ENCODE results near the gene RAB34. TPM values are rescaled to one million over a fixed set of nuclear protein-coding genes. Genes with fewer than 3 reads are reported as not detected.

The RAB34 gene
- total RNA-seq, 4 donors from 2014 or later: 185 to 219 (median 196) TPM

DNA sequence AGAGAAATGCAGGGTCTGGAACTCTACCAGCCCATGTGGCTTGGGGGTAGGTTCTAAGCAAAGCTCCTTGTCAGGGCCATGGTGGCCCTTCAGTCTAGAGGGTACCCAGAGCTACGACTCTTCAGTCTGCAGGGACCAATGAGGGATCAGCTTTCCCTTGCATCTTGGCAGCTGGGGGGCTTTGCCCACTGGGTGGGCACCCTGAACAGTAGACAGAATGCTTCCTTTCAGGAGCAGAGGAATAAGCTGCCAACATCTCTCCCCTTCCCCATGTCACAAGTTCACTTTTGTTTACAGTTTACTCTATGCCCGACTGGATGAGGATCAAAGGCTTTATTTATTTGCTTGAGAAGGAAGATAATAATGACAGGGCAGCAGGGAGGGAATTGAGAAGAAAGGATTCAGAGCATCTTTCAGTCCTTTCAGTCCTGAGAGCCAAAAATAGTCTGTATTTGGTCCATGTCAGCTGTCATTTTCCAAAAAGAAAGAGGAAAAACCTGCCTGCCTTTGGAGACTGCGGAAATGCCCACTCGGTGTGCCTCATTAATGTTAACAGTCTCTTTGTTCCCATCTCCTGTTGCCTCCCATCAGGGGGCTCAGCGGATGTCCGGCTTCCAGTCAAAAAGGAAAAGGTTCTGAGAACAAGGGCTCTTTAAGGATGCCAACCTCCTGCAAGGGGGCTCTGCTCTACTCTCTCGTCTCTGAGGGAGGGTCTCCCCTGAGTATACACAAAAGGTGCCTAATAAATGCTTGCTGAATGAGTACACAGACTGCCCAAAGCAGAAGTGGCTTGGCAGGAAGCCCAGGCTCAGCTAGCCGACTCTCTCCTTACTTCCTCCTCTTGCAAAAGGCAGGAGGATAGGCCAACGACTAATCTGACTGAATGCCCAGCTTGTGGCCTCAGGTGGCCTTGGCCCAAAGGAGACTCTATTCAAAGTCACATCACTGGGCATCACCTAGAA is 43.2 kb upstream of the RAB34 start:
- 38 to 52% methylated on average over 7 of the region's 9 CpGs for WGBS, 2 donors (ENCODE audit: low coverage in 1 of 2)
- no peak for ATAC-seq
- Histone ChIP-seq H3K36me3 (peaks cover 0 to 65% of the 10 kb centered on the region in 2 donors), H3K27ac (peak overlapping the region in 3 of 4 donors; percentile 4 to 20 (median 7)), H3K4me1 (peaks cover 0 to 28% (median 7%) of the 10 kb centered on the region in 3 donors), H3K9me3 (no peaks in the 10 kb centered on the region), H3K27me3 (no peaks in the 10 kb centered on the region), H3K4me3 (no peak overlapping the region)
- TF ChIP-seq, protein P1, sequence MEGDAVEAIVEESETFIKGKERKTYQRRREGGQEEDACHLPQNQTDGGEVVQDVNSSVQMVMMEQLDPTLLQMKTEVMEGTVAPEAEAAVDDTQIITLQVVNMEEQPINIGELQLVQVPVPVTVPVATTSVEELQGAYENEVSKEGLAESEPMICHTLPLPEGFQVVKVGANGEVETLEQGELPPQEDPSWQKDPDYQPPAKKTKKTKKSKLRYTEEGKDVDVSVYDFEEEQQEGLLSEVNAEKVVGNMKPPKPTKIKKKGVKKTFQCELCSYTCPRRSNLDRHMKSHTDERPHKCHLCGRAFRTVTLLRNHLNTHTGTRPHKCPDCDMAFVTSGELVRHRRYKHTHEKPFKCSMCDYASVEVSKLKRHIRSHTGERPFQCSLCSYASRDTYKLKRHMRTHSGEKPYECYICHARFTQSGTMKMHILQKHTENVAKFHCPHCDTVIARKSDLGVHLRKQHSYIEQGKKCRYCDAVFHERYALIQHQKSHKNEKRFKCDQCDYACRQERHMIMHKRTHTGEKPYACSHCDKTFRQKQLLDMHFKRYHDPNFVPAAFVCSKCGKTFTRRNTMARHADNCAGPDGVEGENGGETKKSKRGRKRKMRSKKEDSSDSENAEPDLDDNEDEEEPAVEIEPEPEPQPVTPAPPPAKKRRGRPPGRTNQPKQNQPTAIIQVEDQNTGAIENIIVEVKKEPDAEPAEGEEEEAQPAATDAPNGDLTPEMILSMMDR (IDR thresholded peaks at IDR 0.05): no peak
- TF ChIP-seq POLR2A (IDR thresholded peaks at IDR 0.05) (no peak), POLR2AphosphoS5 (IDR thresholded peaks at IDR 0.05) (no peak), EP300 (IDR thresholded peaks at IDR 0.05) (no peak)

DNA sequence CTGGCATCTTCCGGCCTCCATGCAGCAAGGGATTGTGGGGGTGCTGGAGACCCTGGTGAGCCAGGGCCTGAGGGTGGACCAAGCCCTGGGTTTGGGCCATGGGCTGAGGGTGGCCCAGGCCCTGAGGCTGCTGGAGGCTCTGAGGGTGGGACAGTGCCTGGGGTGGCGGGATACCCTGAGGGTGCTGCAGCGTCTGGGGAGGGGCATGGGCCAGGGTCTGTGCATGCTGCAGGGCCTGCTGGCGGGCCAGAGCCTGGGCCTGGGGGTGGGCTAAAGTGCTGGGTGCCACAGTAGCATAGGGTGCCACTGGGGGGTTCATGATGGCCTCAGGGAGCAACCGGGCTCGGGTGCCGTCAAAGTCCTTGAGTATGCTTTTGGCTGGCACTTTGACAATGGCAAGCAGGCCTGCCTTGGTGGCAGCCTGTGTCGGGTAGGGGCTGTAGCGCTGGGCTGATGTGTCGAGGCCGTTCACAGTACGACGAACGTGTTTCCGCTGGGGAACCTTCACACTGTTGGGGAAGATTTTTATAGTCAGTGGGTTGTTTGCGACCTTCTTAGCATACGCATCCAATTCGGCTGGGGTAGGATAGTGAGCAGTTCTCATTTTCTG is 41.7 kb upstream of the RAB34 start:
- Histone ChIP-seq H3K27me3 (no peaks in the 10 kb centered on the region), H3K9me3 (no peaks in the 10 kb centered on the region), H3K36me3 (peaks cover 0 to 50% of the 10 kb centered on the region in 2 donors), H3K4me1 (peaks cover 0 to 28% (median 7%) of the 10 kb centered on the region in 3 donors), H3K27ac (no peak overlapping the region), H3K4me3 (no peak overlapping the region)
- no peak for ATAC-seq
- TF ChIP-seq POLR2AphosphoS5 (IDR thresholded peaks at IDR 0.05) (no peak), POLR2A (IDR thresholded peaks at IDR 0.05) (no peak), EP300 (IDR thresholded peaks at IDR 0.05) (no peak)
- 94 to 100% methylated on average over 2 to 6 of the region's 18 CpGs for WGBS, 2 donors (ENCODE audit: low coverage in 1 of 2)

DNA sequence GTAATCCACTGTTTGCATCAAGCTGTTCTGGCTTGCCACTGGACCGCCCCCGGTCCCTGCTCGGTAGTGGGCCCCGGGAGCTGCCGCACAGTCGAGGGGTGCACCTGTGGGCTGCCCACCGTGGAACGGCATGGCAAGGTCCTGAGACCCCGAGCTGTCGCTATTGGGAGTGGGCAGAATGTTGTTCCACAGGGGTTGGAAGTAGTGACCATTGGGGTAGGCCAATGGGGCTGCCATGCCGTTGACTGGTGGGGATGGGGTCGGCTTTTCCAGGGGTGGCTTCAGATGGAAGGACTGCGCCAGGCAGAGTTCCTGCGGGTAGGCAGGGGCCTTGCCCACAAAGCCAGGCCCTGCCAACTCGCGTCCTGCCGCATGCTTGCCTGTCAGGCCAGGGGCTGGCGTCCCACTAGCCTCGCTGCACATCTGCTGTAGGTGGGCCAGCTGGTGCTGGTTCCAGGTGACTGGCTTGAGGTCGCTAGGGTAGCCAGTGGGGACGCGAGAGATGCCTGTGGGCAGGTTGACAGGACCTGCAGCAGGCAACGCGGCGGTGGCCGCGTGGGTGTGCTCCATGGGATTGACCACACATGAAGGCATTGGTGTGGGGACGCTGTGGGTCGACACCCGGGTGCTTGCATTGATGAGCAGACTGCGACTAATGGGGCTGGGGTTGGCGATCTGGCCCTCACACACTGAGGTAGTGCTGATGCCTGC is 40.9 kb upstream of the RAB34 start:
- ATAC-seq: no peak
- 100% methylated on average over 4 of the region's 32 CpGs; no CpG with 5 or more reads in 1 of the 2 donors for WGBS, 2 donors (ENCODE audit: low coverage in 1 of 2)

DNA sequence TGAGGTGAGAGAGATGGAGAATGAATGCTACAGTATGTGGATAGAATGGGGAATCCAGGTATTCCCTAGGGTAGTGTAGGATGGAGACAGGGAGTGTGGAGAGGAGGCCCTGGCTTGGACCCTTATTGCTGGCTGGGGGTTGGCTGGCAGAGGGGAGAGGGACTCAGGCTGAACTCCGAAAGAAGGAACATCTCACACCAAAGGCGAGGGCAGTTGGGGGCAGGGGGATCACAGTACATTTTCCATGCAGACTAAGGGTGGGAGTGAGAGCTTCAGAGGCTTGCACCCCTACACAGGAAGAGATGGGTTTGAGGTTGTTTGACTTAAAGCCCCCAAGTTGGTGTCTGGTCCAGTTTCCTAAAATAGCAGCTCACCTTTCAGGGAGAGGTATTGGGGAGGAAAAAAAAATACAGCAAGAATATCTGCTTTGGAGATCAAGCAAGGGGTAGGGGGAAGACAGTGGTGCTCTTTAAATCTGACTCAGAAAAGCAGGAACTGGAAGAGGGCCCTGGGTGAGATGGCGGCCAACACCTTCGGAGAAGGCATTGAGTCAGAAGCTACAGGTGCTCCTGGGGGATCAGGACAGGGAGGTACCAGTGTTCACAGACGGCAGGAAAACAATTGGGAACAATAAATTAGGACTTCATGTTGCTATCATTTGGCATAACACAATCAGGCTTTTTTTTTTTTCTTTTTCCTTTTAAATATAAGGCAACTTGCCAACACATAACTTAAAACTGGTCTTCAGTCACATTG is 38.6 kb upstream of the RAB34 start:
- ATAC-seq: no peak
- Histone ChIP-seq H3K9me3 (no peaks in the 10 kb centered on the region), H3K4me1 (peaks cover 0 to 10% (median 6%) of the 10 kb centered on the region in 3 donors), H3K27ac (no peak overlapping the region), H3K36me3 (peaks cover 0 to 48% of the 10 kb centered on the region in 2 donors), H3K27me3 (no peaks in the 10 kb centered on the region), H3K4me3 (no peak overlapping the region)
- TF ChIP-seq EP300 (IDR thresholded peaks at IDR 0.05) (no peak), POLR2AphosphoS5 (IDR thresholded peaks at IDR 0.05) (no peak), POLR2A (IDR thresholded peaks at IDR 0.05) (no peak)
- TF ChIP-seq, protein P1 (IDR thresholded peaks at IDR 0.05): no peak
- 71 to 72% methylated on average over 3 to 5 of the region's 5 CpGs for WGBS, 2 donors (ENCODE audit: low coverage in 1 of 2)

More for the DNA sequence above, 40.9 kb upstream of the RAB34 start:
- H3K4me1 ChIP-seq: peaks cover 0 to 23% (median 7%) of the 10 kb centered on the region in 3 donors
- H3K9me3 ChIP-seq: no peaks in the 10 kb centered on the region
- H3K4me3 ChIP-seq: no peak overlapping the region
- peaks cover 0 to 48% of the 10 kb centered on the region in 2 donors for H3K36me3 ChIP-seq
- no peak for TF ChIP-seq POLR2A (IDR thresholded peaks at IDR 0.05)
- TF ChIP-seq, protein P1 (IDR thresholded peaks at IDR 0.05): no peak
- H3K27ac ChIP-seq: no peak overlapping the region
- H3K27me3 ChIP-seq: no peaks in the 10 kb centered on the region

Data from gastroesophageal sphincter (tissue), 4 donors.